Measurements from ENCODE around the gene TBX4.

The TBX4 gene

DNA sequence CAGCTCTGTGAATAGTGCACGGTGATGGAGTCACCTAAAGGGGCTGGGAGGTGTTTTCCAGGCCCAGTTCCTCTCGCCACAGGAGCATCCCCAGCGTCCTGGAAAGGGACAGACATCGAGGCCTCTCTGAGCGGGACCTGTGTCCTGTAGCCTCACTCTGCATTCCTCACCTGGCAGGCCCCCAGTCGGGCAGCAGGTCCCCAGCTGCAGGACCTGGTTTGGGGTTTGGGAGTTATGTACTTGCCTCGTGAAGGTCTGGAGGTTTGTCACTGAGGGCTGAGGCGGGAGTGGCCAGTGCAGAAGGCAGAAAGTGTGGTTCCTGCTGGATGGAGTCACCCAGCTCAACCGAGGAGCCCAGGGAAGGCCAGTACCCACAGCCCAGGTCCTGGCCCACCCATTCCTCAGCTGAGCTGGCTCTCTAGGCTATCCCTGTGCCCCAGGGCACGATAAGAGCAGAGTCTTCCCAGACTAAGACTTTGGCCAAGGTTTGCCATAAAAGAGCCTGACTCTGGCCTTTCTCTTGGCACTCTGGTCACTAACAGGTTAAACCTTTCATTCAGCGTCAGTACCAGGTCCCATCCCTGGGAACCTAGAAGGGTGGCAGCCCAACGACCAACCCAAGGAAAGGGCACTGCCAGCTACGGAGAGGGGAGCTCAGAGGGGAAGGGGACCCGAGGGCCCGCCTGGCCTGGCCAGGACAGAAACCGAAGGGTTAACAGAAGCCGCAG lies 24.4 kb downstream of the TBX4 start:
- TF ChIP-seq, protein P1, sequence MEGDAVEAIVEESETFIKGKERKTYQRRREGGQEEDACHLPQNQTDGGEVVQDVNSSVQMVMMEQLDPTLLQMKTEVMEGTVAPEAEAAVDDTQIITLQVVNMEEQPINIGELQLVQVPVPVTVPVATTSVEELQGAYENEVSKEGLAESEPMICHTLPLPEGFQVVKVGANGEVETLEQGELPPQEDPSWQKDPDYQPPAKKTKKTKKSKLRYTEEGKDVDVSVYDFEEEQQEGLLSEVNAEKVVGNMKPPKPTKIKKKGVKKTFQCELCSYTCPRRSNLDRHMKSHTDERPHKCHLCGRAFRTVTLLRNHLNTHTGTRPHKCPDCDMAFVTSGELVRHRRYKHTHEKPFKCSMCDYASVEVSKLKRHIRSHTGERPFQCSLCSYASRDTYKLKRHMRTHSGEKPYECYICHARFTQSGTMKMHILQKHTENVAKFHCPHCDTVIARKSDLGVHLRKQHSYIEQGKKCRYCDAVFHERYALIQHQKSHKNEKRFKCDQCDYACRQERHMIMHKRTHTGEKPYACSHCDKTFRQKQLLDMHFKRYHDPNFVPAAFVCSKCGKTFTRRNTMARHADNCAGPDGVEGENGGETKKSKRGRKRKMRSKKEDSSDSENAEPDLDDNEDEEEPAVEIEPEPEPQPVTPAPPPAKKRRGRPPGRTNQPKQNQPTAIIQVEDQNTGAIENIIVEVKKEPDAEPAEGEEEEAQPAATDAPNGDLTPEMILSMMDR (IDR thresholded peaks at IDR 0.05; ENCODE audit: unreplicated experiment in 3 of 3): no peak
- no peaks in the 10 kb centered on the region for H3K9me3 Mint-ChIP-seq
- H3K4me1 Mint-ChIP-seq: peaks cover 5% of the 10 kb centered on the region
- H3K27me3 Mint-ChIP-seq (ENCODE audit: low read depth): peaks cover 76% of the 10 kb centered on the region
- no peaks in the 10 kb centered on the region for H3K36me3 Mint-ChIP-seq (ENCODE audit: low read depth)
- no peak overlapping the region for H3K4me3 Mint-ChIP-seq
- H3K27ac Mint-ChIP-seq: no peak overlapping the region

DNA sequence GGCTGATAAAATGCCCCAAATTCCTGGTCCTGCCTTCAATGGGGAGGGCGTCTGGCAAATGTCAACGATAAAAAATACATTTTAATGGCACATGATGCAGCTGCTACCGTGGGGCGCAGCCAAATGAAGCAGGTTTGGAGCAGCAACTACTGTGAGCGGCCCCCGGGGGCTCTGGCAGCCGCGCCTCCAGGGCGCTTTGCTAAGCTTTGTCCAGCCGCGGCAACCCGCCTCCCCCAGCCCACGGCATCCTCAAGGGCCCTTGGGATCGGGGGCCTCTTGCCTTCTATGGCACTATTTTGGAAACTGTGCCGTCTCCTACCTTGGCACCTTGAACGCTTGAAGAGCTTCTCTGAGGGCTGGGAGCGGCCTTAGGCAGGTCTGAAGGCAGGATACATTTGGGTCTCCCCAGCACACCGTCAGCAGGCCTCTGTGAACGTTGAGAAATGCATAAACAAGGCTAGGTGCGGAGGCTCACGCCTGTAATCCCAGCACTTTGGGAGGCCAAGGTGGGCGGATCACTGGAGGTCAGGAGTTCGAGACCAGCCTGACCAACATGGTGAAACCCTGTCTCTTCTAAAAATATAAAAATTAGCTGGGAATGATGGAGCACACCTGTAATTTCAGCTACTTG lies 25.1 kb downstream of the TBX4 start:
- no peak overlapping the region for H3K27ac Mint-ChIP-seq
- no peaks in the 10 kb centered on the region for H3K36me3 Mint-ChIP-seq (ENCODE audit: low read depth)
- no peaks in the 10 kb centered on the region for H3K9me3 Mint-ChIP-seq
- TF ChIP-seq, protein P1 (IDR thresholded peaks at IDR 0.05; ENCODE audit: unreplicated experiment in 3 of 3): no peak
- no peak overlapping the region for H3K4me3 Mint-ChIP-seq
- peaks cover 5% of the 10 kb centered on the region for H3K4me1 Mint-ChIP-seq
- peaks cover 75% of the 10 kb centered on the region for H3K27me3 Mint-ChIP-seq (ENCODE audit: low read depth)

DNA sequence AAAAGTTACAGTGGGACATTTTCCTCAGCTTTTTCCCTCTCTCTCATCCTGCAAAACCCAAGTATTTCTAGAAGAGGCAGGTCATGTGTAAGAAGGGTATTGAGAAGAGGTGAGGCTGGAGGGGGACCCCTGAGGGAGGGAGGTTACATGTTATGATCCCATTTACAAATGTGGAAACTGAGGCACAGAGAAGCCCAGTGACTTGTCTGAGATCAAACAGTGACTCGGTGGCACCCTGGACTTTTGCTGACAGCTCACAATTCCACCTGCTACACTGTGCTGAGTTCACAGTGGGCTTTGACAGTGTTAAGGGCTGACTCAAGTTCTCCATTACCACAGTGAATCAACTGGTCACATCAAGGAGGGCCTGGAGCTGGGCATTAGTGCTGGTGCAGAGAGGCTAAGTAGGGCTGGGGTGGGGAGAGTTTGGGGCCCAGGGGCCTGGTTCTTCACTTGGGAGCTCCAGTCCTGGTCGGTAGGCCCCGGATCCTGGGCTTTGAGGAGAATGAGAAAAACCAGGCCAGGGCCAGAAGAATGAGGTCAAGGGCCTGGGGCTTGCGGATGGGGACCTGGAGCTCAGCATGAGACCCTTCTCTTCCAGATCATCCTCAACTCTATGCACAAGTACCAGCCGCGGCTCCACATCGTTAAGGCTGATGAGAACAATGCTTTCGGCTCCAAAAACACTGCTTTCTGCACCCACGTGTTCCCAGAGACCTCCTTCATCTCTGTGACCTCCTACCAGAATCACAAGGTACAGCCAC lies 26.0 kb downstream of the TBX4 start:
- Mint-ChIP-seq H3K4me3 (no peak overlapping the region), H3K36me3 (ENCODE audit: low read depth) (no peaks in the 10 kb centered on the region), H3K4me1 (peaks cover 5% of the 10 kb centered on the region), H3K27ac (no peak overlapping the region), H3K27me3 (ENCODE audit: low read depth) (peaks cover 83% of the 10 kb centered on the region), H3K9me3 (no peaks in the 10 kb centered on the region)
- TF ChIP-seq, protein P1 (IDR thresholded peaks at IDR 0.05; ENCODE audit: unreplicated experiment in 3 of 3): no peak

DNA sequence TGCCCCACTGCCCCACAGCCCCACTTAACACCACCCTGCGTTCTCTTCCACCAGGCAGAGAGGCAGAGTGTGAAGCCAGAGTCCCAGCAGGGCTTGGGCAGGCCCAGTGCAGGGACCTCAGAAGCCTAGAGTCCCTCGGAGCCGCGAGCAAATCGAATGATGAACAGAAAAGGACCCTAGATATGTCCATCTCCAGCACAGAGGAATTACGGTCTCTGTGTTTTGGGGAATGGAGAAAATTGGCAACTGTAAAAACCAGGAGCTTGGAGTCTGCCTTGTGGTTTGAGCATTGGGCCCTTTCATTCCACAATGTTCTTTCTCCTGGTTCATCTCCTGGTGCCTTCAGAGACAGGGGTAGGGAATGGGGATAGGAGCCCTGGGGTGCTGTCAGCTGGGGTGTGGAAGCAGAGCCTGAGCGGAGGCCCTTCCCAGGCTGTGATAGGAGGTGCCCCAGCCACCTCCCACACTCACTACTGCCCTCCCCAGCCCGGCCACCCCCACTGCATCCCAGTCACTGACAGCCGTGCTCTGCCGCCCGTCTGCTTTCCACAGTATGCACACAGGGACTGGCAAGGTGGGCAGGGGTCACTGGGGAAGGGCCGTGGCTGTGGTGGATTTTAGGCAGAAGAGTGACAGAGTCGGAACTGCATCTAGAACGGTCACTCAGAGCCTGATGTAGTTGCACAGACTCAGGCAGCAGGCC lies 26.7 kb downstream of the TBX4 start:
- H3K27ac Mint-ChIP-seq: no peak overlapping the region
- no peaks in the 10 kb centered on the region for H3K36me3 Mint-ChIP-seq (ENCODE audit: low read depth)
- no peak overlapping the region for H3K4me3 Mint-ChIP-seq
- no peaks in the 10 kb centered on the region for H3K9me3 Mint-ChIP-seq
- TF ChIP-seq, protein P1 (IDR thresholded peaks at IDR 0.05; ENCODE audit: unreplicated experiment in 3 of 3): no peak
- peaks cover 83% of the 10 kb centered on the region for H3K27me3 Mint-ChIP-seq (ENCODE audit: low read depth)
- peaks cover 5% of the 10 kb centered on the region for H3K4me1 Mint-ChIP-seq

DNA sequence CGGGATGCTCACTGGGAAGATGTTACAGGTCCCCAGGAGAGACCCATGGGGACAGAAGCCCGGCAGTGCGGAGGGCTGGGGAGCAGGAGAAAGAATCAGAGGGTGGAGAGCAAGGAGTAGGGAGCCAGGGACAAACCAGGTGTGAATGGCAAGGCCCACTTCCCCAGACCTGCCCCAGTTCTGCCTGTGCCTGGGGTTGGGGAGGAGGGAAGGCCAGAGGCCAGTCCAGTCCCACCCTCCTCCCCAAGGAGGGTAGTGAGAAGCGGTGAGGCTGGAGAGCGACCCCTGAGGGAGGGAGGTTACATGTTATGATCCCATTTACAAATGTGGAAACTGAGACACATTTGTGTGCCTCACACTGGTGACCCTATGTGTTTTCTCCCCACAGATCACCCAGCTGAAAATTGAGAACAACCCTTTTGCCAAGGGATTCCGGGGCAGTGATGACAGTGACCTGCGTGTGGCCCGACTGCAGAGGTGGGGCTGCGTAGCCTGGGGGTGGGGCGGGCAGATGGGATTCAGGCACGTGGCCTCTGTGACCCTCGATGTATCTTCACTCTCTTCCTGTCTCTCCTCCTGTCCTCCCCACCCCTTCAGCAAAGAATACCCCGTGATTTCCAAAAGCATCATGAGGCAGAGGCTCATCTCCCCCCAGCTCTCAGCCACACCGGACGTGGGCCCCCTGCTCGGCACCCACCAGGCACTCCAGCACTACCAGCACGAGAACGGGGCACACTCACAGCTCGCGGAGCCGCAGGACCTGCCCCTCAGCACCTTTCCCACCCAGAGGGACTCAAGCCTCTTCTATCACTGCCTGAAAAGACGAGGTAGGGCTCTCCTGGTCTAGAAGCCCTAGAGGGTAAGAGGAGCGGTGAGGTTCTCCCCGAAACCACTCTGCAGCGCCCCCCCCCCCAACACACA lies 27.5 kb downstream of the TBX4 start:
- H3K27ac Mint-ChIP-seq: no peak overlapping the region
- TF ChIP-seq, protein P1 (IDR thresholded peaks at IDR 0.05; ENCODE audit: unreplicated experiment in 3 of 3): no peak
- H3K4me1 Mint-ChIP-seq: peaks cover 5% of the 10 kb centered on the region

More for the DNA sequence above, 27.5 kb downstream of the TBX4 start:
- H3K36me3 Mint-ChIP-seq (ENCODE audit: low read depth): no peaks in the 10 kb centered on the region
- peaks cover 80% of the 10 kb centered on the region for H3K27me3 Mint-ChIP-seq (ENCODE audit: low read depth)
- H3K9me3 Mint-ChIP-seq: no peaks in the 10 kb centered on the region
- H3K4me3 Mint-ChIP-seq: no peak overlapping the region

Data from nephron (organoid).